Measurements from ENCODE around the gene CTBS. TPM values are rescaled to one million over a fixed set of nuclear protein-coding genes. Genes with fewer than 3 reads are reported as not detected.
A peak's percentile ranks its signal among the peaks of the same experiment; 100 is the strongest.

The CTBS gene
- total and polyA plus RNA-seq, 2 of the 13 experiments (the other 11 are each of a cell fraction or from before 2014, with no cell fraction given) = 4.7 to 12.4 TPM

- Histone ChIP-seq H3K4me3 (replicated peaks in 1 of 3; ENCODE audit: insufficient read depth in 1 of 3, low read depth in 2 of 3, low read length in 3 of 3) (peak overlapping the region in 1 of 3 experiments; percentile 45; a peak in 1 of 6 replicates), H3K27ac (ENCODE audit: extremely low read length, insufficient read depth, low read length) (no peak overlapping the region), H3K36me3 (replicated peaks in 1 of 2; ENCODE audit: control insufficient read depth in 1 of 2, insufficient read depth in 2 of 2, low read length in 2 of 2) (no peaks in the 10 kb centered on the region), H2AFZ (ENCODE audit: low read length) (no peak overlapping the region), H3K27me3 (ENCODE audit: control insufficient read depth in 1 of 2, insufficient read depth in 2 of 2, low read length in 2 of 2) (no peaks in the 10 kb centered on the region), H3K4me1 (ENCODE audit: insufficient read depth, low read length) (peaks cover 15% of the 10 kb centered on the region), H3K9me3 (ENCODE audit: low read length) (no peaks in the 10 kb centered on the region), H4K20me1 (ENCODE audit: insufficient read depth, low read length) (no peaks in the 10 kb centered on the region), H3K79me2 (ENCODE audit: insufficient read depth, low read length) (no peaks in the 10 kb centered on the region), H3K9ac (ENCODE audit: insufficient read depth, low read depth, low read length) (no peak overlapping the region; the same call in 1 of the 2 replicates), H3K4me2 (ENCODE audit: low read depth, low read length) (peak overlapping the region; percentile 76)
- TF ChIP-seq MAFK (conservative IDR thresholded peaks at IDR 0.05 in 1 of 2, IDR thresholded peaks at IDR 0.05 in 1 of 2; ENCODE audit: low read length in 2 of 2) = peak; percentile 8 to 34; a peak in 2 of 4 replicates
- no peak for TF ChIP-seq IKZF4 (CRISPR knock-in tag; IDR thresholded peaks at IDR 0.05; ENCODE audit: borderline replicate concordance, low read depth, not compliant biosample characterization)
- TF ChIP-seq HOXA9 (CRISPR knock-in tag; IDR thresholded peaks at IDR 0.05; ENCODE audit: borderline replicate concordance) = no peak
- no peak for TF ChIP-seq PRDM15 (CRISPR knock-in tag; IDR thresholded peaks at IDR 0.05)
- TF ChIP-seq SPEN (CRISPR knock-in tag; IDR thresholded peaks at IDR 0.05; ENCODE audit: low read depth) = no peak
- TF ChIP-seq STAG1 (CRISPR knock-in tag; IDR thresholded peaks at IDR 0.05) = no peak
- 0 out of 2 replicates have a peak, but pooled peaks have one; percentile 22 for TF ChIP-seq MAFF (IDR thresholded peaks at IDR 0.05; ENCODE audit: low read depth, low read length)
- TF ChIP-seq AGO1 (IDR thresholded peaks at IDR 0.05; ENCODE audit: low read depth, low read length, poor library complexity, severe bottlenecking) = no peak
- no peak for TF ChIP-seq RBM22 (optimal IDR thresholded peaks at IDR 0.05; ENCODE audit: low read length)
- ChIA-PET POLR2A (interaction anchor here (1.2 to 5.2 kb wide), 2 partner anchors 10 to 79 kb away, joined by 4 to 40 read pairs; partner anchors contain the start of gene CTBS), CTCF (ENCODE audit: low intra/inter-chr PET ratio, low total read pairs) (no interaction called here)
- in situ Hi-C loops (cut with HindIII; ENCODE audit: extremely low pct_ligation_motif_present, low pct_unique_long_range_greater_than_20kb) = no loop called here
- DNase-seq (ENCODE audit: low spot score) (no peak), ATAC-seq (peak; percentile 11; the same call in 2 of the 3 replicates), FAIRE-seq (no peak)
- WGBS (ENCODE audit: low lambda C conversion rate) = 58% methylated on average over 2 of the region's 2 CpGs
- intact Hi-C loops (cut with micrococcal nuclease; ENCODE audit: unreplicated experiment) = no loop called here
- BruUV-seq (replicated peaks) = no TSS peak
Observed at GRCh38 chr1:84584126-84584525, 9.9 kb upstream of the CTBS start.

All from HepG2 (cell line).